ENCODE data around the gene PON2. TPM values are rescaled to one million over a fixed set of nuclear protein-coding genes. Genes with fewer than 3 reads are reported as not detected.

PON2 gene
- total and polyA plus RNA-seq, 2 of the 13 experiments (the other 11 are each of a cell fraction or from before 2014, with no cell fraction given): 202 to 217 TPM

- TF ChIP-seq KDM5A (IDR thresholded peaks at IDR 0.05; ENCODE audit: borderline replicate concordance, low read length) (no peak), ZSCAN5A (CRISPR knock-in tag; IDR thresholded peaks at IDR 0.05; ENCODE audit: borderline replicate concordance) (no peak), RFX1 (IDR thresholded peaks at IDR 0.05) (no peak), HMG20B (CRISPR knock-in tag; conservative IDR thresholded peaks at IDR 0.05) (no peak), FOSL1 (CRISPR knock-in tag; IDR thresholded peaks at IDR 0.05; ENCODE audit: borderline replicate concordance) (no peak), ZNF614 (CRISPR knock-in tag; IDR thresholded peaks at IDR 0.05; ENCODE audit: borderline replicate concordance) (no peak), KIAA2018 (CRISPR knock-in tag; IDR thresholded peaks at IDR 0.05; ENCODE audit: borderline replicate concordance) (no peak), MTA1 (CRISPR knock-in tag; IDR thresholded peaks at IDR 0.05; ENCODE audit: borderline replicate concordance) (no peak), ZNF20 (CRISPR knock-in tag; IDR thresholded peaks at IDR 0.05) (no peak), CBFB (CRISPR knock-in tag; IDR thresholded peaks at IDR 0.05) (no peak), ZNF609 (CRISPR knock-in tag; IDR thresholded peaks at IDR 0.05; ENCODE audit: borderline replicate concordance) (no peak), BCL3 (CRISPR knock-in tag; IDR thresholded peaks at IDR 0.05) (no peak), CEBPG (CRISPR knock-in tag; IDR thresholded peaks at IDR 0.05) (no peak)
Observed at GRCh38 chr7:95368235-95368634, 66.6 kb downstream of the PON2 start (continued).

Data from HepG2 (cell line).